ENCODE data around the gene KCNH8.

DNA sequence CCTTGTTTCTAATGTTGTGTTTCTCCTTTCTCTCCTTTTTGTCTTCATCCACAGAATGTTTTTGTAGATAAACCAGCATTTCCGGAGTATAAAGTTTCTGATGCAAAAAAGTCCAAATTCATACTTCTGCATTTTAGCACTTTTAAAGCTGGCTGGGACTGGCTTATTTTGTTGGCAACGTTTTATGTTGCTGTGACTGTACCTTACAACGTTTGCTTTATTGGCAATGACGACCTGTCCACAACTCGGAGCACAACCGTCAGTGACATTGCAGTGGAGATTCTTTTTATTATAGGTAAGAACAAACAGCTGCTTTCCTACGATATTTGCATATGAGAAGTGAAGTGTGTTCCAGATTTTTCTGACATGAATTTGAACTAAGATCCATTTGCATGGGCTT is 199.4 kb downstream of the KCNH8 start:
- TF ChIP-seq GATA2 (IDR thresholded peaks at IDR 0.05; ENCODE audit: low read depth, low read length) (no peak), GATA3 (IDR thresholded peaks at IDR 0.05; ENCODE audit: low read depth, low read length) (no peak)

Data from SH-SY5Y (cell line).